Parathyroid adenoma (tissue), 2 donors: ENCODE data around the gene RPS14.

Experiments used
- H2AFZ ChIP-seq: fragments of 300-600 bp; sonication (generic); one replicate; pipeline ENCODE4 v1.7.0; 2017; ENCODE audit warnings: antibody characterized with exemption, mild to moderate bottlenecking
- H3K27ac ChIP-seq: fragments of 300-600 bp; sonication (generic); one replicate; pipeline ENCODE4 v1.7.0; 2017
- H3K27me3 ChIP-seq: fragments of 300-600 bp; sonication (generic); one replicate; pipeline ENCODE4 v1.7.0; 2017; ENCODE audit warnings: low read length; ENCODE audit not compliant: control insufficient read depth, insufficient read depth
- H3K36me3 ChIP-seq: fragments of 300-600 bp; sonication (generic); one replicate; pipeline ENCODE4 v1.7.0; 2017; ENCODE audit warnings: low read length; ENCODE audit not compliant: control insufficient read depth, insufficient read depth
- H3K4me1 ChIP-seq: fragments of 300-600 bp; sonication (generic); one replicate; pipeline ENCODE4 v1.7.0; 2017; ENCODE audit warnings: control low read depth
- H3K4me2 ChIP-seq: fragments of 300-600 bp; sonication (generic); one replicate; pipeline ENCODE4 v1.7.0; 2017; ENCODE audit warnings: low read length
- H3K4me3 ChIP-seq: fragments of 300-600 bp; sonication (generic); one replicate; pipeline ENCODE4 v1.7.0; 2017; ENCODE audit warnings: low read depth, low read length
- H3K79me2 ChIP-seq: fragments of 300-600 bp; sonication (generic); one replicate; pipeline ENCODE4 v1.7.0; 2017; ENCODE audit warnings: control low read depth
- H3K9ac ChIP-seq: fragments of 300-600 bp; sonication (generic); one replicate; pipeline ENCODE4 v1.7.0; 2017; ENCODE audit warnings: mild to moderate bottlenecking
- H3K9me3 ChIP-seq: fragments of 300-600 bp; sonication (generic); one replicate; pipeline ENCODE4 v1.7.0; 2017; ENCODE audit warnings: low read length; ENCODE audit not compliant: control insufficient read depth
- TF ChIP-seq, protein P1 (sequence below): fragments of 300-600 bp; sonication (generic); IDR thresholded peaks from one replicate; pipeline ENCODE4 v1.7.0; 2017; ENCODE audit warnings: antibody characterized with exemption, mild to moderate bottlenecking
- donor health status: primary hyperparathyroidism.

Gene RPS14

DNA sequence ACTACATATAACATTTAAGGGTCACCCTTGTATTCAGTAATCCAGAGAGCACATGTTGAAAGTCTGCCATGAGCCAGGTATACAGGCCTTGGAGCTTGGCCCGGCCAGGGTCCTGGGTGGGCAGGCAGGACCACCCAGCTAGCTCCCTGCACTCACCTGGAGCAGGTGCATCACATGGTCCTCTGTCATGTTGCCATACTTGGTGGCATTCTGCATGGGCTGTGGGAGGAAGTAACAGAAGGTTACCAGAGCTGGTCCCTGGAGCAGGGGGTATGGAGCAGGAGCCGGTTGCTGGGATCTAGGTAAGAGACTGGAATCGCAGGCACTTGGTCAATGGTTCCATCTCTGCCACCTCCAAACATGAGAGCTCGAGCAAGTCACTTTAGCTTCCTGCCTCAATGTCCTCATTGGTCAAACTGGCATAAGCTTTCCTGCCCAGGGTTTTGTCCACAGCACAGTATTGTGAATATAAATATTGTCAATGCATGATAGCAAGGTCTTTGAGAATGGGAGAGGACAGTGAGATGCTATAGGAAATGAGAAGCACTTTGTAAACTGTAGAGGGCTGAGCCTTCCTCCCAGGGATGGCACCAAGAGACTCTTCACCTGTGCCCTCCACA lies 43.3 kb downstream of the RPS14 start:
- Histone ChIP-seq H3K27ac (no peak overlapping the region), H3K4me3 (no peak overlapping the region), H3K9me3 (no peaks in the 10 kb centered on the region), H3K27me3 (no peaks in the 10 kb centered on the region), H3K4me1 (peaks cover 2% of the 10 kb centered on the region), H3K4me2 (no peak overlapping the region), H3K9ac (no peak overlapping the region), H2AFZ (no peak overlapping the region), H3K79me2 (no peaks in the 10 kb centered on the region), H3K36me3 (no peaks in the 10 kb centered on the region)
- TF ChIP-seq, protein P1, sequence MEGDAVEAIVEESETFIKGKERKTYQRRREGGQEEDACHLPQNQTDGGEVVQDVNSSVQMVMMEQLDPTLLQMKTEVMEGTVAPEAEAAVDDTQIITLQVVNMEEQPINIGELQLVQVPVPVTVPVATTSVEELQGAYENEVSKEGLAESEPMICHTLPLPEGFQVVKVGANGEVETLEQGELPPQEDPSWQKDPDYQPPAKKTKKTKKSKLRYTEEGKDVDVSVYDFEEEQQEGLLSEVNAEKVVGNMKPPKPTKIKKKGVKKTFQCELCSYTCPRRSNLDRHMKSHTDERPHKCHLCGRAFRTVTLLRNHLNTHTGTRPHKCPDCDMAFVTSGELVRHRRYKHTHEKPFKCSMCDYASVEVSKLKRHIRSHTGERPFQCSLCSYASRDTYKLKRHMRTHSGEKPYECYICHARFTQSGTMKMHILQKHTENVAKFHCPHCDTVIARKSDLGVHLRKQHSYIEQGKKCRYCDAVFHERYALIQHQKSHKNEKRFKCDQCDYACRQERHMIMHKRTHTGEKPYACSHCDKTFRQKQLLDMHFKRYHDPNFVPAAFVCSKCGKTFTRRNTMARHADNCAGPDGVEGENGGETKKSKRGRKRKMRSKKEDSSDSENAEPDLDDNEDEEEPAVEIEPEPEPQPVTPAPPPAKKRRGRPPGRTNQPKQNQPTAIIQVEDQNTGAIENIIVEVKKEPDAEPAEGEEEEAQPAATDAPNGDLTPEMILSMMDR: no peak

DNA sequence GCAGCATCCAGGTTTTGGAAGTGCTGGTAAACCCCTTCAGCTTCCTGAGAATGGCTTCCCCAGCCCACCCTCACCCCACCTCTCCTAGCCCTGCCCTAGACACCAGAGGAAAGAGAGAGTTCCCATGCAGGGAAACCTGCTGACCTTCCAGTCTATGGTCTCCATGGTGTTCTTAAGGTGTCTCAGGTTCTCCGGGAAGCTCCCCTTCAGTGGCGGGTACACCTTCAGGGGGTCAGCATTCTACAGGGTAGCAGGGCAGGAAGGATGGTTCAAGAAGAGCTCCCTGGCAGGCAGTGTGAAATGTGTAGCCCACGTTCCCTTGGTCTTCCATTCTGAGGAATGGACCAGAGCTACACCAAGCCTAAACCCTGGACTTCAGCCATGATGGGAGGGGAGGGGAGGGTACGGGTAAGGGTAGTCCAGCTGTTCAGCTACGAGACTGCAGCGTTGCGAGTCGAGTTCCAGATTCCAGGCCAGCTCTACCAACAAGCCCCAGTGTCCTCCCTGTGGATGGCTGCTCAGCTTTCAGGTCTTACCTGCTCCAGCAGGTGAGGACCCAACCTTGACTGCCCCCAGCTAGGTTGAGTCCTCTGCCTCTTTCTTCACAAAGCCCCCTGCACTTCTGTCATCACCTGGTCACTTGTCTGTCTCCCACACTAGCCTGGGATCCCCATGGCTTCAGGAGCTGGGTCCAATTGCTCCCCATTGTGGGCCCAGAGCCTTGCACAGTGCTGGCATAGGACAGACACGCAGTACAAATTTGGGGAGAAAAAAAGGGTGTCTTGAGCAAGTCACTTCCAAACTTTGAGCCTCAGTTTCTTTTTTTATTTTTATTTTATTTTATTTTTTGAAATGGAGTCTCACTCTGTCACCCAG lies 44.4 kb downstream of the RPS14 start:
- H3K79me2 ChIP-seq: no peaks in the 10 kb centered on the region
- no peak overlapping the region for H2AFZ ChIP-seq
- H3K4me3 ChIP-seq: no peak overlapping the region
- TF ChIP-seq, protein P1: no peak
- H3K36me3 ChIP-seq: no peaks in the 10 kb centered on the region
- H3K4me2 ChIP-seq: no peak overlapping the region
- no peaks in the 10 kb centered on the region for H3K9me3 ChIP-seq
- H3K9ac ChIP-seq: no peak overlapping the region
- no peak overlapping the region for H3K27ac ChIP-seq
- no peaks in the 10 kb centered on the region for H3K27me3 ChIP-seq
- peaks cover 2% of the 10 kb centered on the region for H3K4me1 ChIP-seq

DNA sequence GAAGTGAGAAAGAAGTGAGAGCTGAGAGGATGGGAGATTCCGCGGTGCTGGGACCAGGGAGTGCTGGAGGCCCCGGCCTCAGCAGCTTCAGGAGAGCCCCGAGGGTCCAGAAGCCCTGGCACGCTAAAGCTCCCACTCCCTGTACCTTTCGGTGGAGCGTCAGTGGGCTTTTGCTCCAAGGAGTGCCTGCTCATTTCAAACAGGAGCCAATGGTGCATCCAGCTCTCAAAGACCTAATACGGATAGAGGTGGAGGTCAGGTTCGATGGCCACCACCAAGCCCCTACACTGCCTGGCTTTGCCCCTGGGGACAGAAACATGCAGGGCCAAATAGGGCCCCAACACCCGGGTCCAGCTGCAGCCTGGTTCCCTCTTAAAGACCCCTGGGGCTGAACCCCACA lies 45.0 kb downstream of the RPS14 start:
- no peaks in the 10 kb centered on the region for H3K79me2 ChIP-seq
- TF ChIP-seq, protein P1: no peak
- H3K4me2 ChIP-seq: no peak overlapping the region
- no peaks in the 10 kb centered on the region for H3K36me3 ChIP-seq
- H3K4me1 ChIP-seq: no peaks in the 10 kb centered on the region
- no peak overlapping the region for H3K4me3 ChIP-seq
- no peak overlapping the region for H3K27ac ChIP-seq
- H3K9ac ChIP-seq: no peak overlapping the region
- no peaks in the 10 kb centered on the region for H3K9me3 ChIP-seq
- no peaks in the 10 kb centered on the region for H3K27me3 ChIP-seq
- H2AFZ ChIP-seq: no peak overlapping the region

DNA sequence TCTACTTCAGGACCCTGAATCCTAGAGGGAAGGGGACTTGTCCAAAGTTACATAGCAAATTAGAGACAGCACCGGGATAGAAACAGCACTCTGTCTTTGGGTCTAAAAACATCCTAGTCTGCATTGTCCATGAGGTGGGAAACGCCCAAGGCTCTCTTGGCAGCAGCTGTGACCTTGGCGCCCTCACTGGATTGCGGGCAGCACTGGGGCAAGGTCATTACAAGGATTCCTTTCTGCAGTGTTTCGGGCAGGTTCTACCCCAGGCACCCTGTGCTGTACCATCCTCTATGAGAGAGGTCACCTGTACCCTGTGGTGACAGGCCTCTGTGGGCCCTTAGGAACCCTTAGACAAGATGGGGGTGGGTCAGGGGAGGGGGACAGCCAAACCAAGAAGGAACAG lies 45.4 kb downstream of the RPS14 start:
- no peaks in the 10 kb centered on the region for H3K79me2 ChIP-seq
- H2AFZ ChIP-seq: no peak overlapping the region
- no peak overlapping the region for H3K27ac ChIP-seq
- TF ChIP-seq, protein P1: no peak
- H3K27me3 ChIP-seq: no peaks in the 10 kb centered on the region
- no peak overlapping the region for H3K9ac ChIP-seq
- no peaks in the 10 kb centered on the region for H3K9me3 ChIP-seq
- no peaks in the 10 kb centered on the region for H3K4me1 ChIP-seq
- H3K36me3 ChIP-seq: no peaks in the 10 kb centered on the region
- H3K4me2 ChIP-seq: no peak overlapping the region
- H3K4me3 ChIP-seq: no peak overlapping the region
